GM19328 (cell line): ENCODE data around the gene RAI14.

Experiments
- ATAC-seq: cut with Tn5 transposase; IDR thresholded peaks from one replicate; pipeline ENCODE4 v1.9.1; 2021; ENCODE audit warnings: mild to moderate bottlenecking, moderate library complexity; ENCODE audit not compliant: unreplicated experiment

RAI14 gene

GRCh38 chr5:34844106-34844505, 188.0 kb downstream of the RAI14 start:
- no peak for ATAC-seq

- ATAC-seq = no peak
Measured at GRCh38 chr5:34844999-34845398, 188.9 kb downstream of the RAI14 start.

GRCh38 chr5:34847056-34847455, 190.9 kb downstream of the RAI14 start:
- no peak for ATAC-seq

GRCh38 chr5:34847552-34847951, 191.4 kb downstream of the RAI14 start:
- ATAC-seq = no peak

- ATAC-seq = no peak
Measured at GRCh38 chr5:34848230-34848629, 192.1 kb downstream of the RAI14 start.

- ATAC-seq = no peak
Measured at GRCh38 chr5:34849253-34849652, 193.1 kb downstream of the RAI14 start.

- peak; percentile 97 for ATAC-seq
Measured at GRCh38 chr5:34854459-34855174, 198.5 kb downstream of the RAI14 start.

- ATAC-seq = no peak
Measured at GRCh38 chr5:34857161-34857560, 201.0 kb downstream of the RAI14 start.

GRCh38 chr5:34857894-34858293, 201.8 kb downstream of the RAI14 start:
- no peak for ATAC-seq

- ATAC-seq = no peak
Measured at GRCh38 chr5:34858790-34859189, 202.7 kb downstream of the RAI14 start.

- no peak for ATAC-seq
Measured at GRCh38 chr5:34859253-34859652, 203.1 kb downstream of the RAI14 start.

GRCh38 chr5:34863946-34864345, 207.8 kb downstream of the RAI14 start:
- no peak for ATAC-seq

- ATAC-seq = no peak
Measured at GRCh38 chr5:34865091-34865490, 209.0 kb downstream of the RAI14 start.

- no peak for ATAC-seq
Measured at GRCh38 chr5:34866989-34867471, 210.9 kb downstream of the RAI14 start.

GRCh38 chr5:34867660-34868059, 211.5 kb downstream of the RAI14 start:
- no peak for ATAC-seq

- ATAC-seq = no peak
Measured at GRCh38 chr5:34868791-34869190, 212.7 kb downstream of the RAI14 start.

- ATAC-seq = no peak
Measured at GRCh38 chr5:34869256-34869655, 213.1 kb downstream of the RAI14 start.

GRCh38 chr5:34870382-34870781, 214.3 kb downstream of the RAI14 start:
- ATAC-seq = no peak

- ATAC-seq = no peak
Measured at GRCh38 chr5:34876275-34876674, 220.1 kb downstream of the RAI14 start.

- ATAC-seq = no peak
Measured at GRCh38 chr5:34881246-34881645, 225.1 kb downstream of the RAI14 start.
